ENCODE data around the gene CLDN12.

Gene CLDN12

DNA sequence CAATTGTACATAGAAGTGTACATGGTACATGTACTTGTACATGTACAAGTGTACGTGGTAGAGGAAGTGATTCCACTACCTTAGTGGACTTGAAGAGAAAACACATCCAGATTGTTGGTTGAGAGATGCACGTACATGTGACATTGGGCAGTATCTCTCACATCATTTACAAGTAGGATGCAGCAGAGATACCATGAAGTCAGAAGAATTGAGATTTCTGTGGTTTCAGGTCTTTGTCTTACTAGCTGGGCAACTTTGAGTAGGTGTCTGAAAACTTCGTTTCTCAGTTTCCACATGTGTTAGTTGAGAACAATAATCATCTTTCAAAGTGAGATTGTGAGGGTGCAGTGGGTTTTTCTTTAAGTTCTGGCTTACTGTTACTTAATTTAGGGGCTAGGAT is 21.5 kb downstream of the CLDN12 start:
- Histone ChIP-seq H3K4me2 (ENCODE audit: low read length) (no peak overlapping the region), H3K79me2 (ENCODE audit: control insufficient read depth, low read length) (no peaks in the 10 kb centered on the region), H3K4me1 (ENCODE audit: control insufficient read depth, low read length) (no peaks in the 10 kb centered on the region), H3K36me3 (ENCODE audit: control insufficient read depth, low read length) (no peaks in the 10 kb centered on the region), H3K9me3 (ENCODE audit: control insufficient read depth, insufficient read depth, low read length) (no peaks in the 10 kb centered on the region), H3K4me3 (ENCODE audit: low read length) (no peak overlapping the region), H3K27ac (ENCODE audit: low read depth, low read length) (no peak overlapping the region), H4K20me1 (ENCODE audit: control insufficient read depth, insufficient read depth, low read depth, low read length) (no peaks in the 10 kb centered on the region), H3K27me3 (ENCODE audit: control insufficient read depth, low read length) (no peaks in the 10 kb centered on the region), H3F3A (ENCODE audit: control insufficient read depth, insufficient read depth) (no peaks in the 10 kb centered on the region), H3K9me2 (replicated peaks; ENCODE audit: control insufficient read depth, low read length) (no peaks in the 10 kb centered on the region)
- no peak for TF ChIP-seq EZH2phosphoT487 (IDR thresholded peaks at IDR 0.05; ENCODE audit: borderline replicate concordance, low read length)
- TF ChIP-seq, protein P1, sequence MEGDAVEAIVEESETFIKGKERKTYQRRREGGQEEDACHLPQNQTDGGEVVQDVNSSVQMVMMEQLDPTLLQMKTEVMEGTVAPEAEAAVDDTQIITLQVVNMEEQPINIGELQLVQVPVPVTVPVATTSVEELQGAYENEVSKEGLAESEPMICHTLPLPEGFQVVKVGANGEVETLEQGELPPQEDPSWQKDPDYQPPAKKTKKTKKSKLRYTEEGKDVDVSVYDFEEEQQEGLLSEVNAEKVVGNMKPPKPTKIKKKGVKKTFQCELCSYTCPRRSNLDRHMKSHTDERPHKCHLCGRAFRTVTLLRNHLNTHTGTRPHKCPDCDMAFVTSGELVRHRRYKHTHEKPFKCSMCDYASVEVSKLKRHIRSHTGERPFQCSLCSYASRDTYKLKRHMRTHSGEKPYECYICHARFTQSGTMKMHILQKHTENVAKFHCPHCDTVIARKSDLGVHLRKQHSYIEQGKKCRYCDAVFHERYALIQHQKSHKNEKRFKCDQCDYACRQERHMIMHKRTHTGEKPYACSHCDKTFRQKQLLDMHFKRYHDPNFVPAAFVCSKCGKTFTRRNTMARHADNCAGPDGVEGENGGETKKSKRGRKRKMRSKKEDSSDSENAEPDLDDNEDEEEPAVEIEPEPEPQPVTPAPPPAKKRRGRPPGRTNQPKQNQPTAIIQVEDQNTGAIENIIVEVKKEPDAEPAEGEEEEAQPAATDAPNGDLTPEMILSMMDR (IDR thresholded peaks at IDR 0.05; ENCODE audit: low read depth, low read length, poor library complexity, severe bottlenecking), result no peak

- Histone ChIP-seq H3F3A (ENCODE audit: control insufficient read depth, insufficient read depth) (no peaks in the 10 kb centered on the region), H3K9me3 (ENCODE audit: control insufficient read depth, insufficient read depth, low read length) (no peaks in the 10 kb centered on the region), H3K4me1 (ENCODE audit: control insufficient read depth, low read length) (no peaks in the 10 kb centered on the region), H3K4me3 (ENCODE audit: low read length) (no peak overlapping the region), H3K79me2 (ENCODE audit: control insufficient read depth, low read length) (no peaks in the 10 kb centered on the region), H4K20me1 (ENCODE audit: control insufficient read depth, insufficient read depth, low read depth, low read length) (no peaks in the 10 kb centered on the region), H3K4me2 (ENCODE audit: low read length) (no peak overlapping the region), H3K27me3 (ENCODE audit: control insufficient read depth, low read length) (no peaks in the 10 kb centered on the region), H3K36me3 (ENCODE audit: control insufficient read depth, low read length) (no peaks in the 10 kb centered on the region), H3K27ac (ENCODE audit: low read depth, low read length) (no peak overlapping the region), H3K9me2 (replicated peaks; ENCODE audit: control insufficient read depth, low read length) (no peaks in the 10 kb centered on the region)
- no peak for TF ChIP-seq EZH2phosphoT487 (IDR thresholded peaks at IDR 0.05; ENCODE audit: borderline replicate concordance, low read length)
- TF ChIP-seq, protein P1 (IDR thresholded peaks at IDR 0.05; ENCODE audit: low read depth, low read length, poor library complexity, severe bottlenecking), result no peak
These were observed 22.1 kb downstream of the CLDN12 start for GRCh38 chr7:90425376-90425775.

GRCh38 chr7:90430614-90431460 is 27.6 kb downstream of the CLDN12 start:
- no peak overlapping the region for H3K4me3 ChIP-seq (ENCODE audit: low read length)
- no peaks in the 10 kb centered on the region for H3K4me1 ChIP-seq (ENCODE audit: control insufficient read depth, low read length)
- peaks cover 20% of the 10 kb centered on the region for H3K9me3 ChIP-seq (ENCODE audit: control insufficient read depth, insufficient read depth, low read length)
- H3K79me2 ChIP-seq (ENCODE audit: control insufficient read depth, low read length), result no peaks in the 10 kb centered on the region
- no peaks in the 10 kb centered on the region for H4K20me1 ChIP-seq (ENCODE audit: control insufficient read depth, insufficient read depth, low read depth, low read length)
- H3K36me3 ChIP-seq (ENCODE audit: control insufficient read depth, low read length), result no peaks in the 10 kb centered on the region
- no peak overlapping the region for H3K27ac ChIP-seq (ENCODE audit: low read depth, low read length)
- no peaks in the 10 kb centered on the region for H3K27me3 ChIP-seq (ENCODE audit: control insufficient read depth, low read length)
- no peaks in the 10 kb centered on the region for H3K9me2 ChIP-seq (replicated peaks; ENCODE audit: control insufficient read depth, low read length)
- H3K4me2 ChIP-seq (ENCODE audit: low read length), result no peak overlapping the region
- no peaks in the 10 kb centered on the region for H3F3A ChIP-seq (ENCODE audit: control insufficient read depth, insufficient read depth)
- TF ChIP-seq, protein P1 (IDR thresholded peaks at IDR 0.05; ENCODE audit: low read depth, low read length, poor library complexity, severe bottlenecking), result no peak
- TF ChIP-seq EZH2phosphoT487 (IDR thresholded peaks at IDR 0.05; ENCODE audit: borderline replicate concordance, low read length), result no peak
